ENCODE data around the gene PRPF6.

The PRPF6 gene

GRCh38 chr20:63950701-63951397, 30.1 kb upstream of the PRPF6 start:
- no peak for DNase-seq
- Histone ChIP-seq H3K4me1 (peaks cover 0 to 86% (median 73%) of the 10 kb centered on the region in 4 donors), H3K27ac (peak overlapping the region; percentile 68 to 75), H3K9me3 (no peaks in the 10 kb centered on the region), H3K4me3 (peak overlapping the region; percentile 10 to 27), H3K36me3 (peaks cover 1 to 8% (median 6%) of the 10 kb centered on the region in 3 donors), H3K27me3 (no peaks in the 10 kb centered on the region)
- TF ChIP-seq CTCF (IDR thresholded peaks at IDR 0.05): no peak
- intact Hi-C loops (cut with DNase I; ENCODE audit: low total_unique reads): no loop called here

- H3K9me3 ChIP-seq: no peaks in the 10 kb centered on the region
- H3K27ac ChIP-seq: peak overlapping the region; percentile 68 to 75
- H3K4me3 ChIP-seq: peak overlapping the region; percentile 10 to 27
- H3K36me3 ChIP-seq: peaks cover 0 to under 1% (median 0%) of the 10 kb centered on the region in 3 donors
- intact Hi-C loops (cut with DNase I; ENCODE audit: low total_unique reads): no loop called here
- H3K27me3 ChIP-seq: no peaks in the 10 kb centered on the region
- peaks cover 0 to 86% (median 73%) of the 10 kb centered on the region in 4 donors for H3K4me1 ChIP-seq
- TF ChIP-seq CTCF (IDR thresholded peaks at IDR 0.05): no peak
- no peak for DNase-seq
Measured at GRCh38 chr20:63951398-63952209, 29.3 kb upstream of the PRPF6 start.

- DNase-seq: no peak
- peaks cover 0 to 92% (median 75%) of the 10 kb centered on the region in 4 donors for H3K4me1 ChIP-seq
- intact Hi-C loops (cut with DNase I; ENCODE audit: low total_unique reads): no loop called here
- no peak for TF ChIP-seq CTCF (IDR thresholded peaks at IDR 0.05)
- H3K9me3 ChIP-seq: no peaks in the 10 kb centered on the region
- H3K36me3 ChIP-seq: no peaks in the 10 kb centered on the region
- no peak overlapping the region for H3K4me3 ChIP-seq
- H3K27ac ChIP-seq: peak overlapping the region; percentile 68 to 75
- no peaks in the 10 kb centered on the region for H3K27me3 ChIP-seq
Measured at GRCh38 chr20:63952210-63952535, 28.8 kb upstream of the PRPF6 start.

- DNase-seq: no peak
- Histone ChIP-seq H3K4me3 (no peak overlapping the region), H3K27me3 (no peaks in the 10 kb centered on the region), H3K27ac (peak overlapping the region; percentile 68 to 75), H3K9me3 (no peaks in the 10 kb centered on the region), H3K4me1 (peaks cover 0 to 92% (median 78%) of the 10 kb centered on the region in 4 donors), H3K36me3 (no peaks in the 10 kb centered on the region)
- no peak for TF ChIP-seq CTCF (IDR thresholded peaks at IDR 0.05)
- intact Hi-C loops (cut with DNase I; ENCODE audit: low total_unique reads): no loop called here
Measured at GRCh38 chr20:63952769-63953168, 28.2 kb upstream of the PRPF6 start.

- Histone ChIP-seq H3K4me3 (peak overlapping the region in 1 of 2 donors; percentile 98), H3K9me3 (no peaks in the 10 kb centered on the region), H3K27me3 (no peaks in the 10 kb centered on the region), H3K27ac (peak overlapping the region; percentile 95 to 96), H3K36me3 (peaks cover 0 to 10% (median 0%) of the 10 kb centered on the region in 3 donors), H3K4me1 (peaks cover 0 to 84% (median 70%) of the 10 kb centered on the region in 4 donors)
- no peak for DNase-seq
- no peak for TF ChIP-seq CTCF (IDR thresholded peaks at IDR 0.05)
- intact Hi-C loops (cut with DNase I; ENCODE audit: low total_unique reads): no loop called here
Measured at GRCh38 chr20:63953764-63954429, 27.0 kb upstream of the PRPF6 start.
